Stimulated activated CD8-positive, alpha-beta memory T cell treated with anti-CD3 and anti-CD28 coated beads, Interleukin-7, amount 100 ng/mL, for 24 hours (primary cell): Measurements from ENCODE around the gene ZNF581.

ENCODE experiments used
- DNase-seq: peaks from one replicate; pipeline ENCODE4 v3.0.0-alpha.2; 2020; ENCODE audit warnings: low read depth

Gene ZNF581

DNA sequence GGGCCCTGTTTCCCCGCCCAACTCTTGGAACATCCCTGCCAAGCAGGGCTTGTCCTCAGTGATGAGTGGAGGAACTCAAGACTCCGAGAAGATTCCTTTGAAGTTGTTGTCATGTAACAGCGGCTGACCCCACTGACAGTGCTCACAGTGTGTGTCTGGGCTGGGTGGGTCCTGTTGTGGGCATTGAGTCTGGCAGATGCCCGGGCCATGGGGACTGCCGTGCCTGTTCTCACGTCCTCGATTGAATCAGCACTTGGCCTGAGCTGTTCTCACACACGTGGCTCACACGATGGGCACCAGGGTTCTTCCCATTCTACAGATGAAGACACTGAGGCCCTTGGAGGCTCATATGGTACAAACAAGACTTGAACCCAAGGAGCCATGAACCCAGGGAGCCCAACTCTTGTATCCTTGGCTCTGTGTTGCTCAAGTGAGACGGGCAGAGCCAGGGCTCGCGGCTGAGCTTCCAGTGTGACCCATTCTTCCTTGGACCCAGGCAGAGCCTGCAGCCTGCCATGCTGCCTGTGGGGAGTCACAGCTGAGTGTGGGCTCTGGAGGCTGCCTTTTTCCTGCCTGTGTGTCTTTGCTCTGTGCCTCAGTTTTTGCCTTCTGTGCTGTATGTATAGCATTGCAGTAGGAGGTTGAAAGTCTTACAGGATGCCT, 23.0 kb downstream of the ZNF581 start:
- DNase-seq = no peak

GRCh38 chr19:55667006-55667381, 23.5 kb downstream of the ZNF581 start:
- DNase-seq = no peak

- DNase-seq = no peak
These were observed 24.1 kb downstream of the ZNF581 start for GRCh38 chr19:55667511-55667910.

GRCh38 chr19:55667958-55668357, 24.5 kb downstream of the ZNF581 start:
- DNase-seq = no peak

GRCh38 chr19:55668603-55669348, 25.3 kb downstream of the ZNF581 start:
- no peak for DNase-seq

DNA sequence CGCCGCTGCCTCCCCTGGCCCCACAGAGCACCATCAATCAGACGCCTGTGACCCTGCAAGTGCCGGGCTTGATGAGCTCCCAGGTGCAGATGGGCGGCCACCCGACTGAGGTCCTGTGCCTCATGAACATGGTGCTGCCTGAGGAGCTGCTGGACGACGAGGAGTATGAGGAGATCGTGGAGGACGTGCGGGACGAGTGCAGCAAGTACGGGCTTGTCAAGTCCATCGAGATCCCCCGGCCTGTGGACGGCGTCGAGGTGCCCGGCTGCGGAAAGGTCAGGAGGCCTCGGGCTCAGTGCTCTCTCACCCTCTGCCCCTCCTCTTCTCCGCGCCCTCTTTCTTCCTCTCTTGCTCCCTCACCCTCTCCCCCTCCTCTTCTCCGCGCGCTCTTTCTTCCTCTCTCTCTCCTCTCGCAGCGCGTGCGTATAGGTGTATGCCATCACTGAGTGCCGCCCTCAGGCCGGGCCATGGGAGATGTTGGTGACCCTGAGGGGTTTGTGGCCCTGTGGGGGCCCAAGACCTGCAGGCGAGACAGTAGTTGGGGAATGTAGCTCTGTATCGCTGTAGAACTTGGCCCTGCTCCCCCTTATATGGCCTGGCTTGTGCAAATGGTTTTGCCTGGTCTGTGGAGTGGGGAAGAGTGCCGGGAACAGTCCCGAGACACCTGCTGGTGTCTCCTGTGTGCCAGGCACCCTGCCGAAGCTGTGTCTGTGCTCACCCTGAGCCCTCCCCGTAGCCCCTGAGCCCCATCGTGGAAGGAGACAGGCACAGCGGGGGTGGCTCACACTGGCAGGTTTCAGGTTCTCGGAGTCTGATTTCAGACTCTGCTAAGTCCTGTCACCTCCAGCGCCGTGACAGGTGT, 26.2 kb downstream of the ZNF581 start:
- DNase-seq = no peak

DNA sequence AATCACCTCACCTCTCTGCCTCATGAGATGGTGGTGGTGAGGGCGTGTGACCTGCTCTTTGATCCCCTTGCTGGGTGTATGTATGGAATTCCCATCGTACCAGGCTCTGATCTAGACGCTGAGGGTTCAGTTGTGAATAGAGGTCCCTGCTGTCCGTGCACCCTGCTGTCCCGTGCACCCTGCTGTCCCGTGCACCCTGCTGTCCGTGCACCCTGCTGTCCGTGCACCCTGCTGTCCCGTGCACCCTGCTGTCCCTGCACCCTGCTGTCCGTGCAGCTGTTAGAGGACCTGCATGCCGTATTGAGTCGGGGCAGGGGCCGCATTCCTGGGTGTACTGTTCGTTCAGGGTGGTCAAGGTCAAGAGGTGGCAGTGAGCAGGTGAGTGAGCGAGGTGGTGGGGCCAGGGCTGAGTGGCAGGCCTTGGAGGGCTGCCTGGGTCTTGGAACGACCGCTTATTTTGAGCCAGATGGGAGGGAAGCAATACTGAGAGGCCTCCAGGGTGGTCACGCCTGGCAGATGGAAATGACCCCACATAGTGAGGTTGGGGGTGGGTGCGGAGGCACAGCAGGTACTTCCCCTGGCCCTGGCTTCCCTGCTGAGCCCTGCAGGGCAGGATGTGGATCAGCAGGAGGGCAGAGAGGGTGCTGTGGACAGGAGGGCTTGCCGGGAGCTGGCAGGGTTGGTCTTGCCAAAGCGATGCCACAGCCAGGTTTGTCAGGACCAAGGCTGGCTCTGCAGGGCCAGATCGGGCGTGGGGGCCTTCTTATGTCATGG, 27.0 kb downstream of the ZNF581 start:
- DNase-seq = no peak

- no peak for DNase-seq
These were observed 27.6 kb downstream of the ZNF581 start for GRCh38 chr19:55671054-55671378.

DNA sequence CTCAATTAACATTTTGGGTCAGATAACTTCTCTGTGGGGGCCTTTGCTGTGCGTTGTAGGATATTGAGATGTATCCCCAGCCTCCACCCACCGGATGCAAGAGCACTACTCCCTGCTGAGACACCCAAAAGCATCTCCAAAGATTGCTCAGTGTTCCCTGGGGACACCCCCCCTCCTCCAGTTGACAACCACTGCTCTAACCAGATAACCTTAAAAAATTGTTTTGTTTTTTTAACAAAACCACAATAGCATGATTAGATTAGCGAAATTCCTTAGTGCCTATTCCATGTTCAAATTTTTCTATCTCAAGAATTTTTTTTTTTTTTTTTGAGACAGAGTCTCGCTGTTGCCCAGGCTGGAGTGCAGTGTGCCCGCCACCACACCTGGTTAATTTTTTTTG, 29.0 kb downstream of the ZNF581 start:
- no peak for DNase-seq

DNA sequence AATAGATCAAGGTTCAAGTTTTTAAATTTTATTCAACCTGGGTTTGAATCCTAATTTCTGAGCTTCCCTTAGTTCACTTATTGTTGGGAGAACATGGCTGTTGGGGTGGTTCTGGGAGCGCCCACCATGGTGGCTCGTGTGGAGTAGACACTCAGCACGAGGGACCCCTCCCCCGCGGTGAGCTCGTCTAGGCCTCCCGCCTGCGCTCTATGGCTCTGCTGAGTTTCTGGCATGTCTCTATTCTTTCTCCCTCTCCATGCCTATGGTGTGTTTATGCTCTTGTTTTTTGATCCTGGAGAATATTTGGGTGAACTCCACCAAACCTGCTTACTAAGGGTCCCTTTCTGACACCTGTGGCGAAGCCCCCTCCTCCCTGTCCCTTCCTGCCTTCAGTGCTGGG, 30.0 kb downstream of the ZNF581 start:
- no peak for DNase-seq

GRCh38 chr19:55673889-55674288, 30.4 kb downstream of the ZNF581 start:
- DNase-seq = no peak

GRCh38 chr19:55674459-55674840, 31.0 kb downstream of the ZNF581 start:
- DNase-seq = no peak

- DNase-seq = peak; percentile 95
These were observed 31.6 kb downstream of the ZNF581 start, which contains the start of gene EPN1 for GRCh38 chr19:55674841-55675660. TSS of gene EPN1 (plus strand) at chr19:55675226. CDS start at chr19:55678628, 3,402 bp downstream.

GRCh38 chr19:55675661-55676354, 32.4 kb downstream of the ZNF581 start:
- DNase-seq = no peak

DNA sequence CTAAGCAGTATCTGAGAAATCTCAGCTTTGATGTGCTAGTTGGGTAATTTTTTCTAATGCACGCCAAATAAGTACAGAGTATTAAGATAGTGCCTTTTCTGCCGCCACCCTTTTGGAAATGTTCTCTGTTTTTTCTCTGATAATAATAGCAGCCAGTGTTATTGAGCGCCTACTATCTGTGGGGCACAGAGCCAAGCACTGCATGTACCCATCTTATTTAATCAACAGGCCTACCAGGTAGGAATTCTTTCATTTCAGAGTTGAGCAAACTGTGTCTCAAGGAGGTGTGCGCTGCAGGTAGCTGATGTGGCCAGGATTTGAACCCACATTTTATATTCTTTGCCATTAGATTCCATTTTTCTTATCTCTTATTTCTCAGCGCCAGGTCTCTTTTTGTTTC, 32.9 kb downstream of the ZNF581 start:
- DNase-seq = no peak

DNA sequence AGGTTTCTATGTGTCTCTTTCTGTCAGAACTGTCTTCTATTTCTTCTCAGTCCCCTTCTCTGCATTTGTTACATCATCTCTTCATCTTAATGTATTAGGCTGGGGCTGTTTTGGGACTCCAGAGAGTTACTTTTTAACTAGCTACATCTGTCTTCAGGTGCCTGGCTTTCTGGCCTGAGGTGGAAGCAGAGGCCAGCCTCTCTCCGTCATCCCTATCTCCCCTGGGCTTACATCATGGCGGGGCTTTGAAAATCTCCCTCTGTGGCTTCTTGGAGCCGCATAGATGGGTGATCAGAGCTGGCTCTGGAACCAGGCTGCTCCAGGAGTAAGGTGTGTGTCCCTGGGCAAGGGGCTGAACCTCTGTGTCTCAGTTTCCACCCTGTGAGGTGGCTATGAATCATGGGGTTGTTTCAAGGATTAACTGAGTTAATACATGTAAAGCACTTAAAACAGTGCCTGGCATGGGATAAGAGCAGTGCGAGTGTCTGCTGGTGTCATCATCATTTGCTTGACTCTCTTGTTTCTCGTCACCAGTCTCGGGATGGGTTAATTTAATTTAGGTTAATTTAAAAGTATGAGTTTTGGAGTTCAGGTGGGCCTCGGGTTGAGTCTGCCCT, 33.5 kb downstream of the ZNF581 start:
- DNase-seq = no peak

- DNase-seq = no peak
These were observed 34.2 kb downstream of the ZNF581 start for GRCh38 chr19:55677572-55678028.

GRCh38 chr19:55678121-55678671, 34.7 kb downstream of the ZNF581 start:
- DNase-seq = no peak

DNA sequence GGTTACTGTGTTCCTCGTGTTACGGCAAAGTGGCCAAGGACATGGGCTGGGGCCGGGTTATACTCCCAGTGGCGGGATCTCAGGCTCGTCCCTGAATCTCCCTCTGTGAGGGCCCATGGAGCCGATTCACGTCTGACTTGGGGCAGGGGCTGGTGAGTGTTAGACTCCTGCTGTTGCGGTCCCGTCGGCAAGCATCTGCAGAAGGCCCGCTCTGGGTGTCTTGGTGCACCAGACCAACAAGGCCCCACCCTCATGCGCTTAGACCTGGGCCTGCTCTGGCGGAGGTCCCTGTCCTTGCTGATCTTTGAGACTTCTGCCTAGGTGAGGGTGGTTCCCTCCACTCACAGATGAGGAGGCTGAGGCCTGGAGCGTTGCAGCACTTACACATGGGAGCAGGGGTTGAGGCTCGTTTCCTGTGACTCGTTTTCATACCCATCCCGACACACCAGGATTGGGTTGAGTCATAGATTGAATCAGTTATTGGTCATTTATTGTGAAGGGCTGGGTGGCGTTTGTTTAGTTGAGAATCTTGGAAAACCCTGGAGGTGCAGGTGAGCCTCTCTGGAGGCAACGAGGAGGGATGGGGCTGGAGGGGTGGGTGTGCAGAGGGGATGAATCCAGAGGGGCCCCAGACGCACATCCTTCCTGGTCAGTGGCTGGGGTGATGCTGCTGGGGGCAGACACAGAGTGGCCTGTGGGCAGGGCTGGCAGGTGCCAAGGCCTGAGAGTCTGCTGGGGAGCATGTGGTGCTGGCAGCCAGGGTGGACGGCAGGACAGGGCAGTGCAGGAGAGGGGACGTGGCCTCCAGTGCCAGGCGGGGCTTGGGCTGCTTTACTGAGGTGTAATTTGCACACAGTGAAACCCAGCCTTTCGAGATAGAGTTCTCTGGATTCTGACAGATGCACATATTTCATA, 36.2 kb downstream of the ZNF581 start:
- DNase-seq = no peak
